ENCODE data around the gene SLC6A4. TPM values are rescaled to one million over a fixed set of nuclear protein-coding genes. Genes with fewer than 3 reads are reported as not detected.

SLC6A4 gene
- total RNA-seq, 1 donor from 2014 or later: not detected

DNA sequence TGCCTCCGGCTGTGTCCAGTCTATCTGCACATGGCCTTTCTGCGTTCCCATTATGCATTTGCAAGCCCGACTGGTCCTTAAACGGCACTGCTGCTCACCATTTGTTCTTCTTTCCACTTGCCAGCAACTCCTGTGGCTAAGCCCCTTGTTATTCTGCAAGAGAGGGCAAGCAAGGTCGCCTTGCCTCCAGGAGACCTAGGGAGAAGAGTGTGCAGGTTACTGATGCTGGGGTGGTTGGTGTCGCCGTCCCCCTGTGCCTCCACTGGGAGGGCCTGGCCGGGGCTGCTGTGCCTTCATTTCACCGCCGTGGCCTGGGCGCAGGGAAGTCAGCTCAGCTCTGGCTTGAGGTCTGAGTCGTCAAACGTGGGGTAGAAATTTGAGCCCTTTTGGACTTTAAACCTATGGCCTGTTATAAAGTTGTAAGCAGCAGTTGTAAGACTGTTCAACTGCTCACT is 12.7 kb downstream of the SLC6A4 start:
- TF ChIP-seq, protein P1, sequence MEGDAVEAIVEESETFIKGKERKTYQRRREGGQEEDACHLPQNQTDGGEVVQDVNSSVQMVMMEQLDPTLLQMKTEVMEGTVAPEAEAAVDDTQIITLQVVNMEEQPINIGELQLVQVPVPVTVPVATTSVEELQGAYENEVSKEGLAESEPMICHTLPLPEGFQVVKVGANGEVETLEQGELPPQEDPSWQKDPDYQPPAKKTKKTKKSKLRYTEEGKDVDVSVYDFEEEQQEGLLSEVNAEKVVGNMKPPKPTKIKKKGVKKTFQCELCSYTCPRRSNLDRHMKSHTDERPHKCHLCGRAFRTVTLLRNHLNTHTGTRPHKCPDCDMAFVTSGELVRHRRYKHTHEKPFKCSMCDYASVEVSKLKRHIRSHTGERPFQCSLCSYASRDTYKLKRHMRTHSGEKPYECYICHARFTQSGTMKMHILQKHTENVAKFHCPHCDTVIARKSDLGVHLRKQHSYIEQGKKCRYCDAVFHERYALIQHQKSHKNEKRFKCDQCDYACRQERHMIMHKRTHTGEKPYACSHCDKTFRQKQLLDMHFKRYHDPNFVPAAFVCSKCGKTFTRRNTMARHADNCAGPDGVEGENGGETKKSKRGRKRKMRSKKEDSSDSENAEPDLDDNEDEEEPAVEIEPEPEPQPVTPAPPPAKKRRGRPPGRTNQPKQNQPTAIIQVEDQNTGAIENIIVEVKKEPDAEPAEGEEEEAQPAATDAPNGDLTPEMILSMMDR (IDR thresholded peaks at IDR 0.05; ENCODE audit: insufficient read depth, low read length, severe bottlenecking): no peak
- H3K4me3 ChIP-seq (ENCODE audit: low read depth, low read length): no peak overlapping the region
- no peaks in the 10 kb centered on the region for H3K36me3 ChIP-seq (ENCODE audit: control insufficient read depth, insufficient read depth, low read length)
- DNase-seq (ENCODE audit: low read depth) (no peak), FAIRE-seq (no peak)
- H3K27me3 ChIP-seq (ENCODE audit: control insufficient read depth, insufficient read depth, low read length): no peaks in the 10 kb centered on the region

DNA sequence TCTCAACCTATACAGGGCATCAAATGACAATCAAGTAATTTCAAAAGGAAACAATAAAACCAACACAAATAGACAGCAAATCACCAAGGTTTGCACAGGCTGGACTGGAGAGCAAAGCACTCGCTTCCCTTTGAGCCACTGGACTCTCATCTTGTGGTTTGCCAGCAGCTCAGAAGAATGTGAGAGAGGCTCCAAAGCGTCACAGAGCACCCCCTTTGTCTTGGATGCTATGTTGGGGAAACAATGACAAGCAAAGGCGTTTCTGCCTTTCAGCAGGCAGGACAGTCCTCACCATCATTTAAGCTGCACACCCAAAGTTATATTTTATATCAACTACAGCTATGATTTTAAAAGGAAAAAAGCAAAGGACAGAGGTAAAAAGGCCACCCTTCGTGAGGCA is 13.2 kb downstream of the SLC6A4 start:
- FAIRE-seq (no peak), DNase-seq (ENCODE audit: low read depth) (no peak)
- TF ChIP-seq, protein P1 (IDR thresholded peaks at IDR 0.05; ENCODE audit: insufficient read depth, low read length, severe bottlenecking): no peak
- H3K4me3 ChIP-seq (ENCODE audit: low read depth, low read length): no peak overlapping the region
- H3K27me3 ChIP-seq (ENCODE audit: control insufficient read depth, insufficient read depth, low read length): no peaks in the 10 kb centered on the region
- no peaks in the 10 kb centered on the region for H3K36me3 ChIP-seq (ENCODE audit: control insufficient read depth, insufficient read depth, low read length)

DNA sequence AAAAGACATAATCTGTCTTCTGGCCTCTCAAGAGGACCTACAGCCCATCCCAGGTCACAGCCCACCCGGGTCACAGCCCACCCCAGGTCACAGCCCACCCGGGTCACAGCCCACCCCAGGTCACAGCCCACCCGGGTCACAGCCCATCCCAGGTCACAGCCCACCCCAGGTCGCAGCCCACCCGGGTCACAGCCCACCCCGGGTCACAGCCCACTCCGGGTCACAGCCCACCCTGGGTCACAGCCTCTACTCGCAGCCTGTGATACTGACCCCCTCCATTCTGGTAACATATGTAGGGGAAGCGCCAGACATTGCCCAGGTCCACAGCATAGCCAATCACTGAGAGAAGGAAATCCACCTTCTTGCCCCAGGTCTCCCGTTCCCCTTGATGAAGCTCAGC is 14.2 kb downstream of the SLC6A4 start:
- H3K4me3 ChIP-seq (ENCODE audit: low read depth, low read length): no peak overlapping the region
- DNase-seq (ENCODE audit: low read depth): no peak
- no peak for FAIRE-seq
- no peaks in the 10 kb centered on the region for H3K27me3 ChIP-seq (ENCODE audit: control insufficient read depth, insufficient read depth, low read length)
- H3K36me3 ChIP-seq (ENCODE audit: control insufficient read depth, insufficient read depth, low read length): no peaks in the 10 kb centered on the region
- TF ChIP-seq, protein P1 (IDR thresholded peaks at IDR 0.05; ENCODE audit: insufficient read depth, low read length, severe bottlenecking): no peak

DNA sequence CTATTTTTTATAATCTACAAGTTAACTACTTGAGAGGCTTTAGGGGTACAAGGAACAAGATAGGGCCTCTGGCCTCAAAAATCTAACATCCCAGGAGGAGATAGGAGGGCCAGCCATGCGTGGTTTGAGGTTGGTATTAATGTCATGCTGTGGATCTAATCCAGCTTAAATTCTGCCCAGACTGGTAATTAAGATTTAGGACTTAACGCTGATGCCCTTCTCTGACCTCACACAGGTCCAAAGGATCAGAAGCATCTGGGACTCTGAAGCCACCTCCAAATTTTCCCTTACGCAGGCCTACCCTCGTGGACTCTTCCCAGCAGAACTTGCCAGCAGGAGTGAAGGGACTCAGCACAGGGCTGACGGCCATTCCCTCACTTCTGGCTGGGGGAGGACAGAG is 15.1 kb downstream of the SLC6A4 start:
- Histone ChIP-seq H3K27me3 (ENCODE audit: control insufficient read depth, insufficient read depth, low read length) (no peaks in the 10 kb centered on the region), H3K36me3 (ENCODE audit: control insufficient read depth, insufficient read depth, low read length) (no peaks in the 10 kb centered on the region), H3K4me3 (ENCODE audit: low read depth, low read length) (no peak overlapping the region)
- TF ChIP-seq, protein P1 (IDR thresholded peaks at IDR 0.05; ENCODE audit: insufficient read depth, low read length, severe bottlenecking): no peak
- DNase-seq (ENCODE audit: low read depth): no peak
- no peak for FAIRE-seq

DNA sequence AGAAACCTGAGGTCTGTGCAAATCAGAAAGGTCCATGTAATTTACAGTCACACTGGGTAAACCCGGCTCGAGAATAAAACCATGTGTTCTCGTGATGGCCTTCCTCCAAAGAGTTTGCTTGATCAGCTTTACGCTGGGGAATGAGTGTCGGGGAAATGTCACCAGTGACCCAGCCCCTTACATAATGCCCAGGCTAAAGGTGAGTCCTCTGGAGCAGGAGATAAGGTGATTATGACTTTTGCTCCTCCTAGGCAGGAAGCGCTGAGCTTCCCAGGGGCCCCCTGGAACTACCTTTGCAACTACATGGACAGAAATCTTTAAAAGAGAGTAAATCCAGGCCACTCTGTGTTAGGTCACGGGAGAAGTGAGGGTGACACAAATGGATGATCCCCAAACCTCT is 15.7 kb downstream of the SLC6A4 start:
- no peak for FAIRE-seq

DNA sequence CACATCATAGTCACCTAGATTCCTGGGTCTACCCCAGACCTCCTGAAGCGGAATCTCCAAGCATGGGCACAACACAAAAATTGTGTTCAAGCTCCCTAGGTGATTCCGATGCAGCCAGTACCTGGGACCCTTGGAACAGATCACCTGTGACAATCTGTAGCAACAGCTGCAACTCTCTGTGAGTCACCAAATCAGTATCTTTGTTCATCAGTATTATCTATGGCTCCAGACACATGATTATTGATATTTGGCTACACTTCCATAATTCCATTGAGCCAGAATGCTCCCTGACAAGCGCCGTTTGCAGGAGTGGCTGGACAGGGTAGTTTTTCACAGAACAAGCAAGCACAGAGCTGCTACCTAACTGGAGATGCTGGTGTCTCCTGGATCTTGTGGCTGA is 16.2 kb downstream of the SLC6A4 start:
- no peak for DNase-seq (ENCODE audit: low read depth)
- FAIRE-seq: no peak

More for the DNA sequence above, 15.7 kb downstream of the SLC6A4 start:
- no peaks in the 10 kb centered on the region for H3K27me3 ChIP-seq (ENCODE audit: control insufficient read depth, insufficient read depth, low read length)
- TF ChIP-seq, protein P1 (IDR thresholded peaks at IDR 0.05; ENCODE audit: insufficient read depth, low read length, severe bottlenecking): no peak
- H3K4me3 ChIP-seq (ENCODE audit: low read depth, low read length): no peak overlapping the region
- no peaks in the 10 kb centered on the region for H3K36me3 ChIP-seq (ENCODE audit: control insufficient read depth, insufficient read depth, low read length)
- DNase-seq (ENCODE audit: low read depth): no peak

More for the DNA sequence above, 16.2 kb downstream of the SLC6A4 start:
- TF ChIP-seq, protein P1 (IDR thresholded peaks at IDR 0.05; ENCODE audit: insufficient read depth, low read length, severe bottlenecking): no peak
- Histone ChIP-seq H3K36me3 (ENCODE audit: control insufficient read depth, insufficient read depth, low read length) (no peaks in the 10 kb centered on the region), H3K27me3 (ENCODE audit: control insufficient read depth, insufficient read depth, low read length) (no peaks in the 10 kb centered on the region), H3K4me3 (ENCODE audit: low read depth, low read length) (no peak overlapping the region)
